ENCODE results near the gene CAVIN2.

DNA sequence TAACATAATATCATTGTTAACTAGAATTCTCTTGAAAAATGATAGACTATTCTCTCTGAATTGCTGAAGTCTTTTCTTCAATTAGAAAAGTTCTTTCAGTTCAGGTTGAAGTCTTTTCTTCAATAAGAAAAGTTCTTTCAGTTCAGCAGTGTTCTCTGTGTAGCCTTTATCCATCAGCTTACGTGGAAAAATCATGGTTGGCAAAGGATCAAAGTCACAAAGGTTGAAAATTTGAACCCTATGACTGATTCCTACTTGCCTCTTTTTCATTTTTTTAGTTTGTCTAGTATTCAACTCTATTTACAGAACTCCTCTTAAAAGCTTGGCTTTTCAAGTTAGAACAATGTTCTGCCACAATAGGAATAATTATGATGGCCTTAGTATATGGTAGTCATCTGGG, 25.8 kb downstream of the CAVIN2 start:
- TF ChIP-seq, protein P1, sequence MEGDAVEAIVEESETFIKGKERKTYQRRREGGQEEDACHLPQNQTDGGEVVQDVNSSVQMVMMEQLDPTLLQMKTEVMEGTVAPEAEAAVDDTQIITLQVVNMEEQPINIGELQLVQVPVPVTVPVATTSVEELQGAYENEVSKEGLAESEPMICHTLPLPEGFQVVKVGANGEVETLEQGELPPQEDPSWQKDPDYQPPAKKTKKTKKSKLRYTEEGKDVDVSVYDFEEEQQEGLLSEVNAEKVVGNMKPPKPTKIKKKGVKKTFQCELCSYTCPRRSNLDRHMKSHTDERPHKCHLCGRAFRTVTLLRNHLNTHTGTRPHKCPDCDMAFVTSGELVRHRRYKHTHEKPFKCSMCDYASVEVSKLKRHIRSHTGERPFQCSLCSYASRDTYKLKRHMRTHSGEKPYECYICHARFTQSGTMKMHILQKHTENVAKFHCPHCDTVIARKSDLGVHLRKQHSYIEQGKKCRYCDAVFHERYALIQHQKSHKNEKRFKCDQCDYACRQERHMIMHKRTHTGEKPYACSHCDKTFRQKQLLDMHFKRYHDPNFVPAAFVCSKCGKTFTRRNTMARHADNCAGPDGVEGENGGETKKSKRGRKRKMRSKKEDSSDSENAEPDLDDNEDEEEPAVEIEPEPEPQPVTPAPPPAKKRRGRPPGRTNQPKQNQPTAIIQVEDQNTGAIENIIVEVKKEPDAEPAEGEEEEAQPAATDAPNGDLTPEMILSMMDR (IDR thresholded peaks at IDR 0.05), result no peak
- TF ChIP-seq, protein P2, sequence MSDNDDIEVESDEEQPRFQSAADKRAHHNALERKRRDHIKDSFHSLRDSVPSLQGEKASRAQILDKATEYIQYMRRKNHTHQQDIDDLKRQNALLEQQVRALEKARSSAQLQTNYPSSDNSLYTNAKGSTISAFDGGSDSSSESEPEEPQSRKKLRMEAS (CRISPR knock-in tag; IDR thresholded peaks at IDR 0.05), result no peak
- TF ChIP-seq TEAD4 (CRISPR knock-in tag; IDR thresholded peaks at IDR 0.05), result no peak
